GM12878 (cell line): ENCODE data around the gene USP51. TPM values are rescaled to one million over a fixed set of nuclear protein-coding genes. Genes with fewer than 3 reads are reported as not detected.

Experiments
- ATAC-seq: fragments of 200-7000 bp; cut with Tn5 transposase; 3 replicates; pipeline ENCODE4 v1.9.1; 2020; ENCODE audit warnings: mild to moderate bottlenecking, moderate library complexity
- BruUV-seq: library from RNA; stranded (reverse); fragments of 400-500 nt; replicated peaks from 2 replicates; lab custom pipeline; 2021; lab: Mats Ljungman, UMichigan
- CTCF ChIA-PET: fragments of 300-600 bp; sonication (Branson Sonifier 250); formaldehyde crosslinking; extraction: SDS; loops from one replicate; lab custom pipeline; 2021; ENCODE audit warnings: inconsistent platforms; lab: Yijun Ruan, JAX
- POLR2A ChIA-PET: fragments of 350-600 bp; formaldehyde crosslinking; extraction: SDS; loops from one replicate; lab custom pipeline; 2021; ENCODE audit warnings: inconsistent platforms; lab: Charles Lee
- RAD21 ChIA-PET: fragments of 300-600 bp; sonication (Branson Sonifier 250); formaldehyde crosslinking; loops from one replicate; lab custom pipeline; 2023; ENCODE audit warnings: antibody characterized with exemption; ENCODE audit not compliant: unreplicated experiment; lab: Charles Lee
- SMC1A ChIA-PET: fragments of 300-600 bp; sonication (Branson Sonifier 250); formaldehyde crosslinking; loops from one replicate; lab custom pipeline; 2023; ENCODE audit not compliant: unreplicated experiment, uncharacterized antibody; lab: Charles Lee
- DNase-seq: peaks from one replicate; pipeline ENCODE4 v3.0.0-alpha.2; 2011; ENCODE audit warnings: low read depth, low spot score
- FAIRE-seq: peaks from 3 replicates; lab custom pipeline; 2011; peaks lifted over from hg19 to GRCh38; lab: Jason Lieb, UNC
- H2AFZ ChIP-seq: 2 replicates; pipeline ENCODE4 v1.6.0; 2011; ENCODE audit warnings: low read depth, low read length, control low read depth; ENCODE audit not compliant: control insufficient read depth
- H3K27ac ChIP-seq: 2 replicates; pipeline ENCODE4 v1.5.1; 2011; ENCODE audit warnings: control low read depth; ENCODE audit not compliant: control insufficient read depth, insufficient read depth
- H3K27me3 ChIP-seq, 2 experiments: replicated peaks in 1 of 2; 2 replicates each; pipeline versions ENCODE4 v1.6.0 to v1.6.1; 2011; ENCODE audit warnings: low read length in 1 of 2; ENCODE audit not compliant: control insufficient read depth in 2 of 2, insufficient read depth in 2 of 2
- H3K36me3 ChIP-seq, 2 experiments: 2 replicates each; pipeline ENCODE4 v1.5.1; 2011; ENCODE audit warnings: low read length in 1 of 2; ENCODE audit not compliant: control insufficient read depth in 2 of 2, insufficient read depth in 2 of 2
- H3K4me1 ChIP-seq: 2 replicates; pipeline ENCODE4 v1.6.1; 2011; ENCODE audit warnings: mild to moderate bottlenecking, low read length, moderate library complexity, mixed read lengths; ENCODE audit not compliant: control insufficient read depth, insufficient read depth
- H3K4me2 ChIP-seq: 2 replicates; pipeline ENCODE4 v1.6.0; 2011; ENCODE audit warnings: control low read depth; ENCODE audit not compliant: control insufficient read depth, insufficient read depth
- H3K4me3 ChIP-seq: fragments of 200-600 bp; sonication (generic); 2 replicates; pipeline ENCODE4 v1.5.1; 2016
- H3K79me2 ChIP-seq: 2 replicates; pipeline ENCODE4 v1.6.0; 2011; ENCODE audit warnings: low read length; ENCODE audit not compliant: control insufficient read depth, insufficient read depth
- H3K9ac ChIP-seq: 2 replicates; pipeline ENCODE4 v1.8.0; 2011; ENCODE audit warnings: low read length, control low read depth, mixed read lengths; ENCODE audit not compliant: control insufficient read depth, insufficient read depth
- H3K9me3 ChIP-seq: replicated peaks from 3 replicates; pipeline ENCODE4 v1.5.1; 2011; ENCODE audit warnings: mild to moderate bottlenecking, low read length; ENCODE audit not compliant: control insufficient read depth, insufficient read depth
- H4K20me1 ChIP-seq: 2 replicates; pipeline ENCODE4 v1.6.0; 2011; ENCODE audit not compliant: control insufficient read depth, insufficient read depth
- ETV6 ChIP-seq, 2 experiments: fragments of 450-650 bp in 1 of 2; IDR thresholded peaks in 1 of 2; conservative IDR thresholded peaks in 1 of 2; 2 replicates each; pipeline ENCODE4 v1.6.1; 2014; ENCODE audit warnings: antibody characterized with exemption in 1 of 2, borderline replicate concordance in 1 of 2, low read depth in 1 of 2, mild to moderate bottlenecking in 1 of 2, moderate library complexity in 1 of 2
- MEF2B ChIP-seq: fragments of 450-650 bp; IDR thresholded peaks from 2 replicates; pipeline ENCODE4 v1.6.1; 2018; ENCODE audit warnings: mild to moderate bottlenecking, moderate library complexity; ENCODE audit not compliant: partially characterized antibody, poor library complexity, severe bottlenecking
- NFXL1 ChIP-seq: fragments of 450-650 bp; IDR thresholded peaks from 2 replicates; pipeline ENCODE4 v1.6.1; 2017; ENCODE audit warnings: antibody characterized with exemption, mild to moderate bottlenecking, borderline replicate concordance
- NR2C2 ChIP-seq: IDR thresholded peaks from 2 replicates; pipeline ENCODE4 v1.6.1; 2011; ENCODE audit warnings: borderline replicate concordance, low read depth; ENCODE audit not compliant: control insufficient read depth, insufficient read length
- PAX8 ChIP-seq: fragments of 450-650 bp; IDR thresholded peaks from 2 replicates; pipeline ENCODE4 v1.6.1; 2017; ENCODE audit warnings: mild to moderate bottlenecking, moderate library complexity
- RAD21 ChIP-seq: IDR thresholded peaks from 2 replicates; pipeline ENCODE4 v1.6.1; 2011; ENCODE audit warnings: mild to moderate bottlenecking, low read depth, low read length, moderate library complexity; ENCODE audit not compliant: insufficient read depth
- RBBP5 ChIP-seq: fragments of 200-600 bp; sonication (generic); conservative IDR thresholded peaks from 2 replicates; pipeline ENCODE4 v1.6.1; 2016
- REST ChIP-seq: IDR thresholded peaks from 2 replicates; pipeline ENCODE4 v1.6.1; 2012; ENCODE audit warnings: mild to moderate bottlenecking, low read depth, low read length
- WGBS: methylation state at CpG from one replicate; pipeline ENCODE4 v1.1.6; 2016; ENCODE audit warnings: low lambda C conversion rate; ENCODE audit not compliant: insufficient replicate concordance, insufficient coverage; ENCODE audit errors: missing lambda C conversion rate; 5-methylcytosine and 5-hydroxymethylcytosine counted together
- in situ Hi-C: fragments of 300-500 bp; cut with MboI; formaldehyde crosslinking; loops from 9 replicates; pipeline ENCODE4 v1.14.3; 2018; ENCODE audit warnings: mixed read lengths
- intact Hi-C: fragments of 100-400 bp; cut with micrococcal nuclease; formaldehyde crosslinking; loops from one replicate; pipeline ENCODE4 v1.14.2; 2022; ENCODE audit not compliant: unreplicated experiment
- polyA plus RNA-seq, 11 experiments: library from polyadenylated mRNA; depleted of rRNA in 4 of 11; unstranded in 6 of 11; stranded (reverse) in 5 of 11; fragments of >200 nt; fragmentation: Nextera tagmentation in 4 of 11; fragmentation: Illumina TruSeq in 1 of 11; extraction: Ambion mirVana in 4 of 11; extraction: Trizol in 1 of 11; gene quantifications; 1 replicate in 1 of 11; 2 replicates in 10 of 11; pipeline versions ENCODE4 v1.2.1 to v1.2.3, GENCODE V29; 2011 to 2016; ENCODE audit warnings: inconsistent platforms in 2 of 11, missing spikeins in 2 of 11, low read depth in 1 of 11
- total RNA-seq, 4 experiments: library from RNA; depleted of rRNA in 3 of 4; stranded (reverse); fragments of >200 nt in 3 of 4; fragmentation: Illumina TruSeq in 1 of 4; extraction: Trizol in 1 of 4; gene quantifications; 2 replicates each; pipeline versions ENCODE4 v1.2.1 to v1.2.3, GENCODE V29; 2013 to 2021

USP51 gene
- total and polyA plus RNA-seq, 10 of the 15 experiments (the other 5 are each of a cell fraction or from before 2014, with no cell fraction given): 0.52 to 1.7 (median 1.2) TPM

- in situ Hi-C loops (no loop called here), intact Hi-C loops (no loop called here)
- SMC1A ChIA-PET: no interaction called here
- RAD21 ChIA-PET: no interaction called here
- ATAC-seq: no peak
- Histone ChIP-seq H3K27me3 (no peaks in the 10 kb centered on the region), H3K9me3 (no peaks in the 10 kb centered on the region; the same call in 2 of the 3 replicates), H3K4me3 (no peak overlapping the region), H3K36me3 (no peaks in the 10 kb centered on the region), H3K27ac (no peak overlapping the region), H4K20me1 (no peaks in the 10 kb centered on the region), H3K9ac (no peak overlapping the region), H3K4me1 (no peaks in the 10 kb centered on the region), H2AFZ (no peak overlapping the region), H3K4me2 (no peak overlapping the region), H3K79me2 (no peaks in the 10 kb centered on the region)
- TF ChIP-seq ETV6 (conservative IDR thresholded peaks at IDR 0.05 in 1 of 2, IDR thresholded peaks at IDR 0.05 in 1 of 2; ENCODE audit: borderline replicate concordance in 1 of 2, low read depth in 1 of 2) (no peak), MEF2B (no peak), RBBP5 (no peak), RAD21 (0 out of 2 replicates have a peak, but pooled peaks have one; percentile 15)
- 32% methylated on average over 3 of the region's 3 CpGs for WGBS
- CTCF ChIA-PET: no interaction called here
- POLR2A ChIA-PET: no interaction called here
- no peak for DNase-seq
- FAIRE-seq: no peak
- BruUV-seq: no TSS peak
Observed at GRCh38 chrX:55524487-55524886, 34.8 kb upstream of the USP51 start.

GRCh38 chrX:55523356-55523755, 33.7 kb upstream of the USP51 start:
- SMC1A ChIA-PET: no interaction called here
- Histone ChIP-seq H3K9ac (no peak overlapping the region), H4K20me1 (no peaks in the 10 kb centered on the region), H2AFZ (no peak overlapping the region), H3K27me3 (no peaks in the 10 kb centered on the region), H3K79me2 (no peaks in the 10 kb centered on the region), H3K36me3 (no peaks in the 10 kb centered on the region), H3K27ac (no peak overlapping the region), H3K4me1 (no peaks in the 10 kb centered on the region), H3K9me3 (no peaks in the 10 kb centered on the region; the same call in 2 of the 3 replicates), H3K4me3 (no peak overlapping the region), H3K4me2 (no peak overlapping the region)
- CTCF ChIA-PET: no interaction called here
- no TSS peak for BruUV-seq
- in situ Hi-C loops (no loop called here), intact Hi-C loops (no loop called here)
- no peak for DNase-seq
- no peak for ATAC-seq
- no peak for FAIRE-seq
- TF ChIP-seq NFXL1: no peak
- no peak for TF ChIP-seq NR2C2
- no peak for TF ChIP-seq REST
- TF ChIP-seq PAX8: no peak
- POLR2A ChIA-PET: no interaction called here
- RAD21 ChIA-PET: no interaction called here
- WGBS: 38% methylated on average over 1 of the region's 1 CpG
